Panc1 (cell line): ENCODE data around the gene COL1A2. TPM values are rescaled to one million over a fixed set of nuclear protein-coding genes. Genes with fewer than 3 reads are reported as not detected.

Experiments used
- ATAC-seq: fragments of 200-7000 bp; cut with Tn5 transposase; 2 replicates; pipeline ENCODE4 v1.9.1; 2020; ENCODE audit warnings: mild to moderate bottlenecking, moderate library complexity
- BruUV-seq: library from RNA; stranded (reverse); fragments of 400-500 nt; replicated peaks from 2 replicates; lab custom pipeline; 2021; lab: Mats Ljungman, UMichigan
- CTCF ChIA-PET: fragments of 300-600 bp; sonication (Branson Sonifier 250); formaldehyde crosslinking; loops from one replicate; lab custom pipeline; 2022; ENCODE audit warnings: antibody characterized with exemption; lab: Charles Lee
- POLR2A ChIA-PET: fragments of 300-600 bp; sonication (Branson Sonifier 250); formaldehyde crosslinking; loops from one replicate; lab custom pipeline; 2022; ENCODE audit warnings: antibody characterized with exemption; lab: Charles Lee
- DNase-seq: peaks from one replicate; pipeline ENCODE4 v3.0.0-alpha.2; 2010; ENCODE audit warnings: low read depth, low spot score
- H3K27ac ChIP-seq: 2 replicates; pipeline ENCODE4 v1.5.1; 2011; ENCODE audit warnings: mild to moderate bottlenecking, low read length, inconsistent platforms
- H3K27me3 ChIP-seq: fragments of 200-500 bp; sonication (Bioruptor generic); 2 replicates; pipeline ENCODE4 v1.6.0; 2014; ENCODE audit warnings: low read length, inconsistent platforms; ENCODE audit not compliant: control insufficient read depth, insufficient read depth
- H3K36me3 ChIP-seq: fragments of 200-500 bp; sonication (Bioruptor generic); 2 replicates; pipeline ENCODE4 v1.5.1; 2014; ENCODE audit warnings: inconsistent platforms, mild to moderate bottlenecking, low read length, moderate library complexity; ENCODE audit not compliant: control insufficient read depth, insufficient read depth
- H3K4me1 ChIP-seq: 2 replicates; pipeline ENCODE4 v1.5.1; 2011; ENCODE audit warnings: inconsistent platforms, mild to moderate bottlenecking, low read length, moderate library complexity; ENCODE audit not compliant: control insufficient read depth, insufficient read depth
- H3K4me3 ChIP-seq, 2 experiments: 2 replicates each; pipeline ENCODE4 v1.5.1; 2011 to 2012; ENCODE audit warnings: low read depth in 2 of 2, low read length in 2 of 2, mild to moderate bottlenecking in 2 of 2, inconsistent platforms in 1 of 2, moderate library complexity in 1 of 2
- H3K9me3 ChIP-seq: fragments of 200-500 bp; sonication (Bioruptor generic); 2 replicates; pipeline ENCODE4 v1.5.1; 2014; ENCODE audit warnings: low read depth, mild to moderate bottlenecking, inconsistent platforms, low read length, moderate library complexity; ENCODE audit not compliant: control insufficient read depth, insufficient read depth
- CTCF ChIP-seq: fragments of 450-650 bp; IDR thresholded peaks from 2 replicates; pipeline ENCODE4 v1.5.1; 2017; ENCODE audit warnings: mild to moderate bottlenecking
- POLR2AphosphoS5 ChIP-seq: IDR thresholded peaks from 2 replicates; pipeline ENCODE4 v1.6.1; 2012; ENCODE audit warnings: mild to moderate bottlenecking, low read depth, low read length, moderate library complexity
- REST ChIP-seq, 2 experiments: IDR thresholded peaks; 2 replicates each; pipeline ENCODE4 v1.6.1; 2011 to 2012; ENCODE audit warnings: low read depth in 2 of 2, control low read depth in 1 of 2, low read length in 1 of 2, mild to moderate bottlenecking in 1 of 2, moderate library complexity in 1 of 2; ENCODE audit not compliant: insufficient read depth in 1 of 2
- SIN3A ChIP-seq: IDR thresholded peaks from 2 replicates; pipeline ENCODE4 v1.6.1; 2012; ENCODE audit warnings: low read depth, mild to moderate bottlenecking, low read length, moderate library complexity, borderline replicate concordance; ENCODE audit not compliant: insufficient read depth
- TCF7L2 ChIP-seq: IDR thresholded peaks from 2 replicates; pipeline ENCODE4 v1.6.1; 2011; ENCODE audit warnings: mild to moderate bottlenecking, low read depth, low read length, inconsistent platforms
- in situ Hi-C: cut with HindIII; loops from 2 replicates; pipeline ENCODE4 v1.10.0; 2016; ENCODE audit warnings: low sequenced_read_pairs, low pct_unique_long_range_greater_than_20kb
- intact Hi-C: fragments of 100-400 bp; cut with micrococcal nuclease; formaldehyde crosslinking; loops from one replicate; pipeline ENCODE4 v1.10.0; 2022; ENCODE audit not compliant: unreplicated experiment
- total RNA-seq: library from RNA; stranded (reverse); gene quantifications from one replicate; pipeline ENCODE4 v1.2.1, GENCODE V29; 2021; ENCODE audit not compliant: unreplicated experiment

COL1A2 gene
- total RNA-seq, 1 experiment from 2014 or later, result 1.3 TPM

DNA sequence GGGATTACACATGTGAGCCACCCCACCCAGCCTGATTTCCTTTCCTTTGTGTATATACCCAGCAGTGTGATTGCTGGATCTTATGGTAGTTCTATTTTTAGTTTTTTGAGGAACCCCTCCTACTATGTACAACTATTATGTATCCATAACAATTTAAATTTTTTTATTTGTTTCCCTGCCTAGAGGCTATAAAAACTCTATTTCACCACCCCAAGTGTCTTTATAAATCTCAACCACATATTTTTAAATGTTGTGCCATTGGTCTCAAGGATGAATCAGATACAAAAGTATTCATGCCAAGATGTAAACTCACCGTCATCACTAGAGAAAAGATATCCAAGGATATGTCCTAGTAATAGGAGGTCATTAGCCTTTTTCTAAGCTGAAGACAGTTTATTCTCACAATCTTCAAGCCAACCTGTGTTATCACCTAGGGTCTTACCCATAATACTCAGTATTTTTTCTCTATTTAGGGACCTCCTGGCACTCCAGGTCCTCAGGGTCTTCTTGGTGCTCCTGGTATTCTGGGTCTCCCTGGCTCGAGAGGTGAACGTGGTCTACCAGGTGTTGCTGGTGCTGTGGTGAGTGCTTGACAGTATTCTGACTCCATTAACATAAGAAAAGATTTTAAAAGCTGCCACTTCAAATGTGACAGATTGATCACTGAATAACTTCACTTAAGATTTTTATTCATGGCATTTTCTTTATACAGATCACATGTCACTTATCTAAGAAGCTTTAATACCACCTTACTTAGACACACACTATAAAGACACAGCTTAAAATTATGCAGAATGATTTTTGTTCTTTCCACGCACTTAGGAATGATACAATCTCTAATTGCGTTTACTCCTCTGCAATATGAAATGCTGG lies 29.4 kb downstream of the COL1A2 start:
- in situ Hi-C loops, result no loop called here
- ATAC-seq (no peak), DNase-seq (no peak)
- Histone ChIP-seq H3K36me3 (no peaks in the 10 kb centered on the region), H3K27me3 (no peaks in the 10 kb centered on the region), H3K27ac (no peak overlapping the region), H3K4me3 (no peak overlapping the region), H3K9me3 (no peaks in the 10 kb centered on the region), H3K4me1 (no peaks in the 10 kb centered on the region)
- BruUV-seq, result no TSS peak
- intact Hi-C loops, result no loop called here
- ChIA-PET CTCF (no interaction called here), POLR2A (no interaction called here)
- no peak for TF ChIP-seq CTCF
- TF ChIP-seq REST (IDR thresholded peaks at IDR 0.05; ENCODE audit: insufficient read depth in 1 of 2, low read depth in 2 of 2, low read length in 1 of 2), result no peak
- TF ChIP-seq TCF7L2, result no peak
- no peak for TF ChIP-seq SIN3A
- TF ChIP-seq POLR2AphosphoS5, result no peak

GRCh38 chr7:94425546-94425945 lies 30.9 kb downstream of the COL1A2 start:
- POLR2A ChIA-PET, result no interaction called here
- H3K4me1 ChIP-seq, result no peaks in the 10 kb centered on the region
- CTCF ChIA-PET, result interaction anchor here (0.6 kb wide), 1 partner anchor 1119 kb away, joined by 9 read pairs; no protein-coding TSS in a partner anchor
- H3K4me3 ChIP-seq, result no peak overlapping the region
- no peaks in the 10 kb centered on the region for H3K36me3 ChIP-seq
- intact Hi-C loops, result no loop called here
- no peaks in the 10 kb centered on the region for H3K9me3 ChIP-seq
- DNase-seq (no peak), ATAC-seq (no peak)
- in situ Hi-C loops, result no loop called here
- no peak overlapping the region for H3K27ac ChIP-seq
- TF ChIP-seq TCF7L2 (no peak), SIN3A (no peak), REST (IDR thresholded peaks at IDR 0.05; ENCODE audit: insufficient read depth in 1 of 2, low read depth in 2 of 2, low read length in 1 of 2) (no peak), POLR2AphosphoS5 (no peak), CTCF (no peak)
- no peaks in the 10 kb centered on the region for H3K27me3 ChIP-seq
- BruUV-seq, result no TSS peak
